Body of pancreas (tissue), 4 donors: ENCODE results near the gene PIK3C2B. TPM values are rescaled to one million over a fixed set of nuclear protein-coding genes. Genes with fewer than 3 reads are reported as not detected.

ENCODE experiments used
- ATAC-seq: fragments of 150-250 bp; one replicate; pipeline ENCODE4 v1.9.1; 2016
- DNase-seq, 4 donors: peaks; one replicate each; pipeline ENCODE4 v3.0.0-alpha.2; 2019
- H3K27ac ChIP-seq, 4 donors: fragments of 200-600 bp; sonication (generic); 1 replicate in 3 of 4; 2 replicates in 1 of 4; pipeline versions ENCODE4 v1.5.1 to v1.6.1; 2016 to 2019; ENCODE audit warnings: mild to moderate bottlenecking in 1 of 4, mixed read lengths in 1 of 4, moderate library complexity in 1 of 4
- H3K27me3 ChIP-seq, 2 donors: fragments of 200-600 bp; sonication (generic); one replicate each; pipeline ENCODE4 v1.6.0; 2016; ENCODE audit warnings: mild to moderate bottlenecking in 1 of 2
- H3K36me3 ChIP-seq, 2 donors: fragments of 200-600 bp; sonication (generic); replicated peaks in 1 of 2; 2 replicates each; pipeline ENCODE4 v1.5.1; 2016; ENCODE audit warnings: low read depth in 2 of 2; ENCODE audit not compliant: insufficient read depth in 1 of 2
- H3K4me1 ChIP-seq: fragments of 200-600 bp; sonication (generic); one replicate; pipeline ENCODE4 v1.6.0; 2016
- H3K4me3 ChIP-seq, 2 donors: fragments of 200-600 bp; sonication (generic); 1 replicate in 1 of 2; 2 replicates in 1 of 2; pipeline ENCODE4 v1.5.1; 2016 to 2019
- H3K9me3 ChIP-seq, 3 donors: fragments of 200-600 bp; sonication (generic); 1 replicate in 2 of 3; 2 replicates in 1 of 3; pipeline ENCODE4 v1.5.1; 2016
- CTCF ChIP-seq, 7 experiments: fragments of 450-650 bp in 4 of 7; fragments of 200-600 bp in 3 of 7; sonication (generic) in 3 of 7; IDR thresholded peaks; one replicate each; pipeline ENCODE4 v1.5.1; 2016 to 2019; ENCODE audit warnings: antibody characterized with exemption in 7 of 7
- POLR2A ChIP-seq, 3 donors: fragments of 450-650 bp; IDR thresholded peaks; one replicate each; pipeline ENCODE4 v1.6.1; 2016; ENCODE audit warnings: antibody characterized with exemption in 3 of 3, mild to moderate bottlenecking in 2 of 3
- WGBS, 2 donors: methylation state at CpG; one replicate each; pipeline ENCODE4 v1.1.5; 2017; 5-methylcytosine and 5-hydroxymethylcytosine counted together
- intact Hi-C: fragments of 100-400 bp; cut with DNase I; formaldehyde crosslinking; loops from one replicate; pipeline ENCODE4 v1.15.1; 2023
- total RNA-seq, 2 donors: library from RNA; depleted of rRNA; stranded (reverse); fragments of >200 nt; gene quantifications; one replicate each; pipeline ENCODE4 v1.1.0, GENCODE V29; 2016

PIK3C2B gene
- total RNA-seq: 10 to 100 TPM; 11.4 to 18.1 TPM

- intact Hi-C loops: no loop called here
- ATAC-seq: peak; percentile 87
- H3K4me1 ChIP-seq: peaks cover 36% of the 10 kb centered on the region
- no peaks in the 10 kb centered on the region for H3K27me3 ChIP-seq
- TF ChIP-seq CTCF (IDR thresholded peaks at IDR 0.05) (peak in 6 of 7 experiments; percentile 37 to 71 (median 66)), POLR2A (IDR thresholded peaks at IDR 0.05) (peak; percentile 38 to 70 (median 64))
- peak; percentile 80 to 86 (median 84) for DNase-seq
- no peaks in the 10 kb centered on the region for H3K9me3 ChIP-seq
- peak within 1 kb of the TSS; percentile 82 to 96 (median 94) for H3K27ac ChIP-seq
- 0% methylated on average over 9 to 67 of the region's 69 CpGs for WGBS, 2 donors
- H3K4me3 ChIP-seq: peak within 1 kb of the TSS; percentile 57 to 74
- H3K36me3 ChIP-seq: no peaks in the 10 kb centered on the region
Observed at GRCh38 chr1:204494281-204495077, at the start of gene PIK3C2B. Gene PIK3C2B, minus strand, starts transcription at chr1:204494805. Its CDS starts 25,003 bp downstream, at chr1:204469802.

DNA sequence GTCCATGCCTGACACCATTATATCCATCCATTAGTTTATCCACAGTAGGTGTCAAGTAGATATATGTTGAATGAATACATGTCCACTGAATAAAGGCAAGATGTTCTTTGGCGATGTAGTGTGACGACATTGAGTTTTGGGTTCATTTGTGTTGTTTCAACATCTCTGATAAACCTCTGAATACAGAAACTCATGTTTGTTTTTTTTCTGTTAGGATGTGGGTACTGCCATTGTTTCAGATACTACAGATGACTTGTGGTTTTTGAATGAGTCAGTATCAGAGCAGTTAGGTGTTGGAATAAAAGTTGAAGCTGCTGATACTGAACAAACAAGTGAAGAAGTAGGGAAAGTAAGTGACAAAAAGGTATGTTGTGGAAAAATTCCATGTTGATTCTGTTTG lies 49.7 kb upstream of the PIK3C2B start:
- Histone ChIP-seq H3K36me3 (peaks cover 9 to 36% of the 10 kb centered on the region in 2 donors), H3K27ac (no peak overlapping the region), H3K4me1 (peaks cover 9% of the 10 kb centered on the region), H3K4me3 (no peak overlapping the region), H3K9me3 (no peaks in the 10 kb centered on the region), H3K27me3 (no peaks in the 10 kb centered on the region)
- TF ChIP-seq POLR2A (IDR thresholded peaks at IDR 0.05) (no peak), CTCF (IDR thresholded peaks at IDR 0.05) (no peak)
- DNase-seq (no peak), ATAC-seq (no peak)
- intact Hi-C loops: no loop called here
- 75 to 86% methylated on average over 2 of the region's 2 CpGs for WGBS, 2 donors

DNA sequence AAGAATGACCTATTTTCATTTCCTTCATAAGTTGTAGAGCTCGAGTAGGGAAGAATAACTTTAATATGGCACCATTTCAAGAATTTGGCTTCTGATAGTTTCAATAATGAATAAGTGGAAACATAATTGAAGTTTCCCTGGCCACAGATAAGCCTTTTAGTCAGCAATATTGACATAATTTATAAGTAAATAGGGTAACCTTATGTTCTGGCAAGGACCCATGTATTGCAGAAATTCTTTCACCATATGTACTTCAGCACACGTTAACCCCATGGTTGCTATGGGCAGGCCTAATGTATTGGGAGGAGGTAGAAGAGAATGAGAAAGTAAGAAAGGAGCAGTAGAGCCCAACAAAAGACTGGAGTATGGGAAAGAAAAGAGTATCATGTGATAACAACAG lies 47.0 kb upstream of the PIK3C2B start:
- H3K36me3 ChIP-seq: peaks cover 0 to 32% of the 10 kb centered on the region in 2 donors
- H3K27ac ChIP-seq: no peak overlapping the region
- no peak for TF ChIP-seq CTCF (IDR thresholded peaks at IDR 0.05)
- no peak for TF ChIP-seq POLR2A (IDR thresholded peaks at IDR 0.05)
- H3K27me3 ChIP-seq: no peaks in the 10 kb centered on the region
- intact Hi-C loops: no loop called here
- ATAC-seq (no peak), DNase-seq (no peak)
- WGBS, 2 donors: 26 to 29% methylated on average over 2 of the region's 2 CpGs
- H3K4me3 ChIP-seq: no peak overlapping the region
- H3K4me1 ChIP-seq: peaks cover 9% of the 10 kb centered on the region
- H3K9me3 ChIP-seq: no peaks in the 10 kb centered on the region

DNA sequence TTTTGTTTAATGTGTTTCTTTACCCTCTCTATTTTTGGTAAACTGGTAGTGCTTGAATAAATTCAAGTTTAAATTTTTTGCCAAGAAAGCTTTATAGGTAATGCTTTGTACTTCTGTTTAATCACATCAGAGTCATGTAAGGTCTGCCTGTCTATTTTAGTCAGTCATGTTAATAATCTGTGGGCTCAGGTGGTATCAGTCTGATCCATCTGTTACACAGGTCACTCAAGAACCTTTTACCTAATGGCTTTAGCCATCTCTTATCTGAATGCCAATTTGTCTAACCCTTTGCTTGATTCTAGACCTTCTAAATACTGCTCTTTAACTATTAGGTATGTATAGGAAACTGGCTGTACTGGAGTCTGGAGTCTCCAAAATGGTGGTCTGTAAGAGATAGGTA lies 38.2 kb upstream of the PIK3C2B start:
- ATAC-seq (no peak), DNase-seq (no peak)
- H3K4me3 ChIP-seq: no peak overlapping the region
- no peak overlapping the region for H3K27ac ChIP-seq
- no peaks in the 10 kb centered on the region for H3K9me3 ChIP-seq
- peaks cover 19 to 24% of the 10 kb centered on the region in 2 donors for H3K36me3 ChIP-seq
- intact Hi-C loops: no loop called here
- no peak for TF ChIP-seq POLR2A (IDR thresholded peaks at IDR 0.05)
- no peak for TF ChIP-seq CTCF (IDR thresholded peaks at IDR 0.05)
- no peaks in the 10 kb centered on the region for H3K27me3 ChIP-seq
- peaks cover 9% of the 10 kb centered on the region for H3K4me1 ChIP-seq

- WGBS, 2 donors: 92 to 100% methylated on average over 1 of the region's 1 CpG
- ATAC-seq (no peak), DNase-seq (no peak)
- no peaks in the 10 kb centered on the region for H3K27me3 ChIP-seq
- H3K27ac ChIP-seq: no peak overlapping the region
- H3K9me3 ChIP-seq: no peaks in the 10 kb centered on the region
- peaks cover 19 to 34% of the 10 kb centered on the region in 2 donors for H3K36me3 ChIP-seq
- H3K4me3 ChIP-seq: no peak overlapping the region
- intact Hi-C loops: no loop called here
- TF ChIP-seq POLR2A (IDR thresholded peaks at IDR 0.05) (no peak), CTCF (IDR thresholded peaks at IDR 0.05) (no peak)
- H3K4me1 ChIP-seq: peaks cover 9% of the 10 kb centered on the region
Observed at GRCh38 chr1:204530932-204531331, 36.3 kb upstream of the PIK3C2B start.
